Measurements from ENCODE around the gene DARS1.
A peak's percentile ranks its signal among the peaks of the same experiment; 100 is the strongest.

DARS1 gene

DNA sequence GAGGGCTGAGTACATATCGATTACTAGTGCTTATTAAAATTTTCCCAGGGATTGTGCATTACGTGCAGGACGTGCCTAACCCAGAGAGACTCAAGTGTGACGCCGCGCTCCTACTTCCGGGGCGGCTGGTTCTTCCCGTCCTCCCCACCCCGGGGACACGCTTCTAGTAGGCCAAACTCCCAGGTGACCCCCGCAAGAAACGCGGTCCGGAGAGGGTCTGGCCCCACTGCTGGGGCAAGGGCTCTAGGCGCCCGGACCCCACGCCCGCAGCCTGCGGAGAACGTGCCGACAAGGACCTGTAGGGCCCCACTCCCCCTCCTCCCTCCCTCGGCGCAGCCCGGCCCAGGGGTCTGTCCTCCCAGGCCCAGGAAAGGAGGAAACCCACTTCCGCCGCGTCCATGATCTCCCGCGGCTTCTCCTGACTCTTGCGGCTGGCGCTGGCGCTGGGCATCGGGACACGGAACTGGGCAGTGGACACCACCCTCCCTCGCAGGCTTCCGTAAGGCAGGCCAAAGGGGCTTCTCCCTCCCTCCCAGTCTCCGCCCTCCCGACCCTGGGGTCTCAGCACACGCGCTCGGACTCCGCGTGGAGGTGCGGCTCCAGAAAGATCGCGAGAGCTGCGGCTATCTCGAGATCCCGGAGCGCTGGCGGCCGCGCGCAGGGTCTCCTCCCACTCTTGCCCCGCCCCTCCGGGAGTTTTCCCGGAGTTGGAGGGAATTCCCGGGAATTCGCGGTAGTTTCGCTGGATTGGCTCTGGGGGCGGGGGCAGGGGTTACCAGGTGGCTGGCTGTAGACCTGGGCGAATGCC lies at the start of gene DARS1:
TSS of gene DARS1 (minus strand) at position 609 of the 808 bp plus-strand sequence. CDS start at position 451, 158 bp downstream.
- peak; percentile 98 for DNase-seq

GRCh38 chr2:136034629-136035028 lies 49.2 kb upstream of the DARS1 start:
- DNase-seq, result no peak

DNA sequence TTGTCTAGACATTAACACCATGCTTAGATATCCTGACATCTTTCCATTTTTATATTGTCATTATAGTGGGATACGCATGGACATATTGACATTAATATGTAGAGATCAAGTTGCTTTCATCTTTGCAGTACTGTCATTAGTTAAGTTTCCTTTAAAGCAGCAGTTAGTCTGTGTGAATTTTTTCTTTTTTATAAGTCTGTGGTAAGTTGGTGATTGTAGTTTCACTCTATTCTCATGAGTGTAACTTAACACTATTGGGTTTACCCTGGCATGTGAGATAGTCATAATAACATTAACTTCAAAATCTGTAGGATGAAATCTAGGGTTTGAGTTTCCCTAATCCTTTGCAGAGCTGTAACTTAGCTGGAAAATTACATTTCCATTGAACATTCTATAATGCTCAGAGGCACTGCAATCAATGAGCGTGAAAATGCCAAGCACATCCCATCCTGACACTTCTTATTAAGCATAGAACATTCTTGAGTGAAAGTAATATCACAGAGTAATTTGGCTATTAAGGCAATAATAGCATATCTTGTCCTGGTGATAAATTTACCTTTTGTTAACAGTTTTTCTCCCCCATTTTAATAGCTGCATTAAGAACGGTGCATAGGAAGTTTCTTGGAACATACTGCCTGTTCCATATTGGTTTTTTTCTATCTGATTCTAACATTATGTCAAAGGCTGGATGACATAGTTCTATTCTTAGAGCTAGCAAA lies 47.5 kb upstream of the DARS1 start:
- no peak for DNase-seq

- DNase-seq, result no peak
Observed at GRCh38 chr2:136032192-136032591, 46.8 kb upstream of the DARS1 start.

DNA sequence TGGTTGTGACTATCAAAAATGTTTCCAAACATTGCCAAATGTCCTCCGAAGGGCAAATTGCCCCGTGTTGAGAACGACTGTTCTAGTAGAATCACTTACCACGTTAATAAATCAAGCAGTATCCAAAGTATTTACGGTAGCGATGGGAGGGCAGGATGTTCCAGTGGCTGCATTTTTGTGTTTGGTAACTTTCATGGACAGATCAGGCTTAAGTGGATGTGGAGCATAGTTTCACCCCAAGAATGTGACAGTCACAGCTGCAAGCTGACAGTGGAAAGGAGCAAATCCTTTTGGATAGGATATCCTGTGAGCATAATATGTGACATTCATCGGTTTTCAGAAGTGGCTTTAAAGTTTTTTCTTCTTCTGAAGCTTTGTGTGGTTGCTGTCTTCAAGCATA lies 46.3 kb upstream of the DARS1 start:
- no peak for DNase-seq

- no peak for DNase-seq
Observed at GRCh38 chr2:136030406-136030805, 45.0 kb upstream of the DARS1 start.

DNA sequence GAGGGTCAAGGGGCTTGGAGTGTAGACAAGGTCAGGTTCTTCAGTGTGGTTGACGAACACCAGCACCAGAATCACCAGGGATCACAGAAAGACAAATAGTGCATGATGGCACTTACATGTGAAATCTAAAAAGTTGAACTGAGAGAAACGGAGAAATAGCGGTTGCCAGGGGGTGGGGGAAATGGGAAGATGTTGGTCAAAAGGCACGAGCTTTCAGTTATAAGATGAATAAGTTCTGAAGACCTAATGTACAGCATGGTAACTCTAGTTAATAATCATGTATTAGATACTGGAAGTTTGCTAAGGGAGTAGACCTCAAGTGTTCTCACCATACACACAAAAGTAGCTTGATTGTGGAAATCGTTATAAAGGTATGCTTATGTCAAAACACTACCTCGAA lies 43.7 kb upstream of the DARS1 start:
- DNase-seq, result no peak

- no peak for DNase-seq
Observed at GRCh38 chr2:136028001-136028400, 42.6 kb upstream of the DARS1 start.

- no peak for DNase-seq
Observed at GRCh38 chr2:136027112-136027511, 41.7 kb upstream of the DARS1 start.

GRCh38 chr2:136025057-136025973 lies 39.9 kb upstream of the DARS1 start:
- DNase-seq, result peak; percentile 95

DNA sequence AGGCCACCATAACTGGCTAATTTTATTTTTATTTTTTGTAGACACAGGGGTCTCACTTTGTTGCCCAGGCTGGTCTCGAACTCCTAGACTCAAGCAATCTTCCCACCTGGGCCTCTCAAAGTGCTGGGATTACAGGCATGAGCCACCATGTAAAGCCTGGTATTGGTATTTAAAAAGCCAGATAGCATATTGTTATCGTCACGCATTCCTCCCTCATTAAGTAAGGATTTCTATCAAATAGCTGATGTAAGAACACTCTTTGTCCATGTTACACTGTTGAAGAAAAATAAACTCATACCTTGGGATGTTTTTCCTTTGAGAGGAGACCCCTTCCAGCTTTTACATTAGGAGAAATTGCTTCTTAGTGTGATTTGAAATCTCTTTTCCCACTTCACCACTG lies 39.2 kb upstream of the DARS1 start:
- no peak for DNase-seq

DNA sequence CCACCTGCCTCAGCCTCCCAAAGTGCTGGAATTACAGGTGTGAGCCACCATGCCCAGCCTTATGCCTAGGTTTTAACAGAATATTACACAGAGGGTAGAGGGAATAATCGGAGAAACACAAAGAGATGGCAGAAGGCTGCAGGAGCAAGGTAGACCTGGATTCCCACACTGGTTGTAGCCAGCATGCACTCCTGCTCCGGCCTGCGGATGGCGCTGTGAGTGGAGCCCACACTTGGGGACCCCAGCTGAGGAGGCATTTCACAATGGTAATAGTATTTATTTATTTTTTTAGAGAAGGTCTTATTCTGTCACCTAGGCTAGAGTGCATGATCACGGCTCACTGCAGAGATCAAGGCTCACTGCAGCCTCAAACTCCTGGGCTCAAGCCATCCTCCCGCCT lies 38.8 kb upstream of the DARS1 start:
- DNase-seq, result no peak

GRCh38 chr2:136023416-136023815 lies 38.0 kb upstream of the DARS1 start:
- no peak for DNase-seq

- no peak for DNase-seq
Observed at GRCh38 chr2:136022396-136023146, 37.1 kb upstream of the DARS1 start.

DNA sequence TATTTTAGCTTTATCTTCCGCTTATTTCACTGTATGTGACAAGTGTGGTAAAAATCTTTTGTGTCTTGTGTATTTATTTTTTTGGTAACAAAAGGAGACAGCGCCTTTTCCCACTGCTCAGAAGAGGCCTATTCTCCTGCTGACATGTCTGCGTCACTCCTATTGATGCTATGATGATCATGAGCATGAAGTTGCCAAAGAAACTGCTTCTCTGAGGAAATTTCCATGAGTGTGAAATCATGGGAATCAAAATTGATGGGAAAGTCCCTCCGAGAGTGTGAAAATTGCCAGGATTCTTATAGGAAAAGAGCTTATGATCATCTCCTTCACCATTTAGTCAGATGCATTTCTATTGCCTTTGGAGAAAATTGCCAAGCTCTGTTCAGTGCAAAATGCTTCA lies 36.5 kb upstream of the DARS1 start:
- no peak for DNase-seq

DNA sequence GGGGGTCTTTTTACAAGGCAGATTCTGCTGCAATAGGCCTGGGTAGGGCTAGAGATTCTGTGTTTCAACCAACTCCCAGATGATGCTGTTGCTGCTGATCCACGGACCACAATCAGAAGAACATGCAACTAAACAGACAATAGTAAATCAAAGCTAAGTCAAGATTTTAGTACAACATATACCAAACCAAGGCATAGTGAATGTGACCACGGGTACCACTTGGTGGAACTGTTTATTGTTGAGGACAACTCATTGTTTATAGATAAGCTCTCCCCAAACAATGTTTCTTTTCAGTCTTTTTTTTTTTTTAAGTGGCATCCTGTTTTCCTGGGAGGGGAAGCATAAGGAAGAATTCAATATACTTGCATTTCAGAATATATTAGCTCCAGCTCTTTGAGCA lies 36.0 kb upstream of the DARS1 start:
- DNase-seq, result no peak

GRCh38 chr2:136020831-136021230 lies 35.4 kb upstream of the DARS1 start:
- DNase-seq, result no peak

- no peak for DNase-seq
Observed at GRCh38 chr2:136019825-136020224, 34.4 kb upstream of the DARS1 start.

DNA sequence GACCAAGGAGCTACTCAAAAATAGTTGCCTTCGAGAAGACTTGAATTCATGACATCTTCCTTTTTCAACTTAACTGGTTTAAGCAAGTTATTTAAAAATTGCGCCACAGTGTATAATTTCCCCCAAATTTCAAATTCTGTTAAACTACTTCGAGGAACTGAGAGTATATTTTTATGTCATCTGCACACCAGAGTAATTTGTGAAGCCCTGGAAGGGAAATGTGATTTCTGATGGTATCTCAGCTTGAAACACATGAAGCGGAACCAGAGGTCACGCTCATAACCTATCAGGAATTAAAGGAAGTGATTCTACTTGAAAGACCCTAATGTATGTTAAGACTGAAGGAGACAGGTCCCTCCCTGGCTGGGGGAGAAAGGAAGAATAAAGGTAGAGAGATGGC lies 33.9 kb upstream of the DARS1 start:
- no peak for DNase-seq

DNA sequence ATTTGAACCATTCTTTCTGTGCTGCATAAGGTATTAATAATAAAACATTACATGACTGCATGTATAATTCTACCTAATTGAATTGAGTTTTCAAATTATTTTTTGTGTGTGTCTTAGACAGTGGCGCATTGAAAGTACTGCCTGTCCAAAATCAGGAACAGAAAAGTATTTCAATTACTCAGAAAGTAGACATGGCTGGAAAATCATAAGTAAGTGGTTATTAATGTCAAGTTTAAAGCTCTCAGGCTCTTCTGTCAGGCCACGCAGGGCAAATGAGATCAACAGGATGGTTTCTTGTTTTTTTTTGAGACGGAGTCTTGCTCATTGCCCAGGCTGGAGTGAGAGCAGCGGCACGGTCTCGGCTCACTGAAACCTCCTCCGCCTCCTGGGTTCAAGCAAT lies 32.4 kb upstream of the DARS1 start:
- no peak for DNase-seq

DNA sequence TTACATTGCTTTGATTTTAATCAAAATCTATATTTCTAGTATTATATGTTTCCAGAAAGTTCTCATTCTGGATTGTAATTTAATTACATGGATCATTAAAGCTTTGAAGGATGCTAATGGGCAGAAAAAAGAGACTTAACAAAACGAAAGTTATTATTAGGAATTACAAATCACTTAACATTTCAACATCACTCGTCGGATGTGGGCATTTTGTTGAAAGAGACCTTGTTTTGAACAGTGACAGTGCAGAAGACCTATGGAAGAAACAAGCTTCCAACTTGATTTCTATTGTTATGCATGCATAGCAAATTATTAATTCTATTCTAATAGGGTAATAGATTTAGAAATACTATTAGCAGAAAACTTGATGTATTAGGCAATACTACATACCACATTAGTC lies 31.4 kb upstream of the DARS1 start:
- no peak for DNase-seq

DNA sequence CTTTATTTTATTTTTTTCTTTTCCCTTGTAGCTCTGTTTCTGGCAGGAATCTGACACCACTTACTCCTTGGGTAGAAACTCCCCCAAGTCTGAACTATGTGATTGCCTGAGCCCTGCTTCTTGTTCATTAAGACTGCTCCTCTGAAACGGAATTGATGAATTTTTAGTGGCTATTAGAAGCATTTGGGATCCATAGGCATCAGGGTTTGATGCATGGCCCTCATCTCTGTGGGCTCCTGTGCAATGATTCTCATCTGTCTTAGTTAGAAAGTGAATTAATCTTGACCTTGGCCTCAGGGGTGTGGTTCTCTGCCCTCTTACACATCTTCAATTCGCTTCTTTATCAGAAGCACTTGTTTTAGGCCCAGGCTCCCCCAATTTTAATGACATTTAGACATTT lies 31.0 kb upstream of the DARS1 start:
- no peak for DNase-seq

- DNase-seq, result no peak
Observed at GRCh38 chr2:136015699-136016098, 30.3 kb upstream of the DARS1 start.

All from NCI-H146 (cell line).